KOPT-K1 (cell line): ENCODE measurements around the gene MAN1C1.

Source experiments
- H3K27ac ChIP-seq: fragments of 200-600 bp; sonication (generic); 2 replicates; pipeline ENCODE4 v1.5.1; 2016; ENCODE audit warnings: antibody characterized with exemption, mild to moderate bottlenecking, low read depth, low read length; ENCODE audit not compliant: poor library complexity, severe bottlenecking
- H3K36me3 ChIP-seq: fragments of 200-600 bp; sonication (generic); 2 replicates; pipeline ENCODE4 v1.5.1; 2017; ENCODE audit warnings: antibody characterized with exemption, mild to moderate bottlenecking, low read length, moderate library complexity; ENCODE audit not compliant: insufficient read depth
- H3K9me3 ChIP-seq: fragments of 200-600 bp; sonication (generic); 2 replicates; pipeline ENCODE4 v1.5.1; 2017; ENCODE audit warnings: antibody characterized with exemption, low read length, mild to moderate bottlenecking; ENCODE audit not compliant: insufficient read depth, poor library complexity, severe bottlenecking

MAN1C1 gene

DNA sequence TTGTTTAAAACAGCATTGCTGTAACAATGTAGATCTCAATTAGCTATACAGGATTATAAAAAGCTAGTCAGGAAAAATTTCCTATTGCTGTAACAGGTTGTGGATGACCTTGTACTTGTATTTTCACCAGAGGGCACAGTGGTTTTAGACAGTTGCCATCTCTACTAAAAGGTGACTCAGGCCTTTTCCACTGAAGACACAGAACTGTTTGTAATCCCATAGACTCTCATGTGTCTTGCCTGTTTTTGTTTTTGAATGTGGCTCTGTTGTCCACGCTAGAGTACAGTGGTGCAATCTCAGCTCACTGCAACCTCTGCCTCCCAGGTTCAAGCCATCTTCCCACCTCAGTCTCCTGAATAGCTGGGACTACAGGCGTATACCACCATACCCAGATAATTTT, 209.0 kb downstream of the MAN1C1 start:
- H3K27ac ChIP-seq = no peak overlapping the region
- H3K36me3 ChIP-seq = peaks cover 50% of the 10 kb centered on the region
- no peaks in the 10 kb centered on the region for H3K9me3 ChIP-seq

DNA sequence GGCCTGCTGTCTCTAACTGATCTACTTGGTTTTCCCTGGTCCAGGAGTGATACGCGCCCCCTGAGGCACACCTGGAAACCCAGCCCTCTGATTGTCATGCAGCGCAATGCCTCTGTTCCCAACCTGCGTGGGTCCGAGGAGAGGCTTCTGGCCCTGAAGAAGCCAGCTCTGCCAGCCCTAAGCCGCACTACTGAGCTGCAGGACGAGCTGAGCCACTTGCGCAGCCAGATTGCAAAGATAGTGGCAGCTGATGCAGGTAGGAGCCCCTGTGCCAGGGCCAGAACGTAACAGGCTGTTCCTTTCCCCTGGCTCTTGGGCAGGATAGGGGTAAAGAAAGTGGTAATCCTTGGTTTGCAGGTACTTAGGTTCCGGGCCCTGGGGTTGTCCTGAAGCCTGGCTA, 210.0 kb downstream of the MAN1C1 start:
- Histone ChIP-seq H3K36me3 (peaks cover 60% of the 10 kb centered on the region), H3K9me3 (no peaks in the 10 kb centered on the region), H3K27ac (no peak overlapping the region)

- peaks cover 79% of the 10 kb centered on the region for H3K36me3 ChIP-seq
- no peak overlapping the region for H3K27ac ChIP-seq
- H3K9me3 ChIP-seq = no peaks in the 10 kb centered on the region
These were observed 211.9 kb downstream of the MAN1C1 start for GRCh38 chr1:25828491-25828890.

DNA sequence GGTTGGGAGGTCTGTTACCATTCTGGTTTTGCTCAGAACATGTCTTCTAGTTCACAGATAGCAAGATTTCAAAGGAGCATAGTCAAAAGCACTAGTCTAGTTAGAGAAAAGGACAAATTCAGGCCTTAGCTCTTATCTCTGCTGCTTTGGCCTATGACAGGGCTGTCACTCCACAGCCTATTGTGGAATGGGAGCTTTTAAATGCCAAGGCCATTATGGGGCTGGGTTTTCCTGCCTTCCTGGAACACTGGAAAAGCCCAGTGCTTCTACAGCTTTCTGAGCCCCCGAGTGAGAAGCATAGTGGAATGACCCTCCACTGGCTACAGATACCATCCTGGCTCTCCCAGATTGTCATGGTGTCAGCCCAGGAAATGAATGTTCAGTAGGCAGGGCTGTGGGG, 212.5 kb downstream of the MAN1C1 start:
- H3K36me3 ChIP-seq = peaks cover 85% of the 10 kb centered on the region
- no peak overlapping the region for H3K27ac ChIP-seq
- H3K9me3 ChIP-seq = no peaks in the 10 kb centered on the region

- Histone ChIP-seq H3K27ac (no peak overlapping the region), H3K36me3 (peaks cover 100% of the 10 kb centered on the region)
These were observed 215.1 kb downstream of the MAN1C1 start for GRCh38 chr1:25831569-25832196.

DNA sequence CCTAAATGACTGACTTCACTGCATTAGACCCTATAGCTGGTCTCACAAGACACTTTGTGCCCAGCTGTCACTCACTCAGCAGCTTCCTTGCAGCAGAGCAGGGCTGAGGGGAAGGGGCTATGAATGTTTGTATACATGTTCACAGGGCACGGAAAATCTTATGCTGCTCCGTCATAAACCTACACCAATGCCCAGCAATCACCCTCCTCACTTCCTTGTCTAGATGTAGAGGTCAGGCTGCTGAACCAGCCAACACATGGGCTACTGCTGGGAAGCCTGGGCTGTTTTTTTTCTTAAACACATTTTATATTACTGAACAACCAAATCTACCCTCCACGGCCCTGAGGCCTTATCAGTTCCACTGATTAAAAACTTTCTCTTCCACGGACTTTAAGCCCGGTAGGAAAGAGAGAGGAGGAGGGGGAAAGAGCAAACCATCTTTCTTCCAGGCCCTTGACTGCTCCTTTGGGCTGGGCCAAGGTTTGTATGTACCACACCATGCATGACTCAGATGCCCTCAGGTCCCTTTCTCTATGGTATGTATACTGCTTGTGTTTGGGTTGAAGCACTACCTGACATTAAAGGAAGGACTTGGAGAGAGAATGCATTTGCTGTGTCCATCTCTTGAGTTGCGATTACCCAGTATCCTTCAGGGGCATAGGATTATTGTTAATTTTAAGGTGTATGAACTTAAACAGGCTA, 215.9 kb downstream of the MAN1C1 start:
- H3K9me3 ChIP-seq = no peaks in the 10 kb centered on the region
- no peak overlapping the region for H3K27ac ChIP-seq
- H3K36me3 ChIP-seq = peaks cover 95% of the 10 kb centered on the region

More at GRCh38 chr1:25831569-25832196, 215.1 kb downstream of the MAN1C1 start:
- no peaks in the 10 kb centered on the region for H3K9me3 ChIP-seq

GRCh38 chr1:25833158-25833557, 216.6 kb downstream of the MAN1C1 start:
- Histone ChIP-seq H3K27ac (no peak overlapping the region), H3K36me3 (peaks cover 89% of the 10 kb centered on the region), H3K9me3 (no peaks in the 10 kb centered on the region)
